ENCODE data around the gene XPOT. TPM values are rescaled to one million over a fixed set of nuclear protein-coding genes. Genes with fewer than 3 reads are reported as not detected.
A peak's percentile ranks its signal among the peaks of the same experiment; 100 is the strongest.

Gene XPOT
- total RNA-seq, 2 donors from 2014 or later: 284 to 325 TPM

DNA sequence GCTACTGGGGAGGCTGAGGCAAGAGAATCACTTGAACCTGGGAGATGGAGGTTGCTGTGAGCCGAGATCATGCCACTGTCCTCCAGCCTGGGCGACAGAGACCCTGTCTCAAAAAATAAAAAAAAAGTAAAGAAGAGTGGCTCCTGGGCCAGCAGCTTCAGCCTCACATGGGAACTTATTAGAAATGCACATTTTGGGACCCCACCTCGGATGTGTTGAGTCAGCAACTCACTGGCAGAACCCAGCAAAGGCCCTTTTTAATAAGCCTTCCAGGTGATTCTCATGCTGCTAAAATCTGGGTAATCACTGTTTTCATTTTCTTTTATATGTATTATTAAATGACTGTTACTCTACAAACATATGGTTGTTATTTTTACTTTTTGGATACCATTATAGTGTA, 89.3 kb downstream of the XPOT start:
- H3K9me3 Mint-ChIP-seq: no peaks in the 10 kb centered on the region
- H3K27ac Mint-ChIP-seq: no peak overlapping the region
- peaks cover 46% of the 10 kb centered on the region for H3K4me1 Mint-ChIP-seq (ENCODE audit: low read depth)
- no peak for ATAC-seq (replicated peaks in 1 of 2)
- H3K36me3 Mint-ChIP-seq (ENCODE audit: insufficient read depth in 2 of 2): peaks cover 2 to 34% of the 10 kb centered on the region in 2 donors
- DNase-seq: no peak
- no peaks in the 10 kb centered on the region for H3K27me3 Mint-ChIP-seq (ENCODE audit: low read depth)
- no peak overlapping the region for H3K4me3 Mint-ChIP-seq

DNA sequence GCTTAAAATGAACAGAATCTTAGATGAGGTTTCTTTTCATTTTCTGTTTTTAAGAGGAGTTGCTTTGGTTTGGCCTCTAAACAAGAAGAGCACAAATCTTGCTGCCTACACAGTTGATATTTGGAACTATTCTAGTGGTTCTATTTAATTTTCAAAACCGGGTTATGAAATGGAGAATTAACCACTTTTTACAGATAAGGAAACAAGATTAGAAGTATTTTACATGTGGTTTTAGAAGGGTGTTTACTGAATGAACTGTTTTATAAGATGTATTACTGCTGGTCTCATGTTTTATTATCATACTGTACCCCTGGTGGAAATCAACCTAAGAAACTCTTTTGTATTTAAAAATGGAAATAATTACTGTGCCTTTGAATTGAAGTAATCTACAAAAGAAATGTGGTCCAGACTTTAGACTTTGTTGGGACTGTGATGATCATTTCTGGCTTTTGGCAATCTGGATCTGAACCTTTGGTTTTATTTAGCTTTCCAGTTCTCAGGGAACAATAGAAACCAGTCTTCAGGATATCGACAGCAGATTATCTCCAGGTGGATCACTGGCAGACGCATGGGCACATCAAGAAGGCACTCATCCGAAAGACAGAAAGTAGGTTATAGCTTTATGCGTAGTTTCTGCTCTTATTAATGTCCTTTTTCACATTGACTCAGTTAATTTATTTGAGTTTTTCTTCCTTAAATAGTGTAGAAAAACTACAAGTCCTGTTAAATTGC, 91.0 kb downstream of the XPOT start:
- Mint-ChIP-seq H3K27me3 (ENCODE audit: low read depth) (no peaks in the 10 kb centered on the region), H3K9me3 (no peaks in the 10 kb centered on the region), H3K4me3 (no peak overlapping the region), H3K27ac (peak overlapping the region; percentile 48), H3K4me1 (ENCODE audit: low read depth) (peaks cover 37% of the 10 kb centered on the region), H3K36me3 (ENCODE audit: insufficient read depth in 2 of 2) (peaks cover 2 to 34% of the 10 kb centered on the region in 2 donors)
- DNase-seq (no peak), ATAC-seq (replicated peaks in 1 of 2) (no peak)

DNA sequence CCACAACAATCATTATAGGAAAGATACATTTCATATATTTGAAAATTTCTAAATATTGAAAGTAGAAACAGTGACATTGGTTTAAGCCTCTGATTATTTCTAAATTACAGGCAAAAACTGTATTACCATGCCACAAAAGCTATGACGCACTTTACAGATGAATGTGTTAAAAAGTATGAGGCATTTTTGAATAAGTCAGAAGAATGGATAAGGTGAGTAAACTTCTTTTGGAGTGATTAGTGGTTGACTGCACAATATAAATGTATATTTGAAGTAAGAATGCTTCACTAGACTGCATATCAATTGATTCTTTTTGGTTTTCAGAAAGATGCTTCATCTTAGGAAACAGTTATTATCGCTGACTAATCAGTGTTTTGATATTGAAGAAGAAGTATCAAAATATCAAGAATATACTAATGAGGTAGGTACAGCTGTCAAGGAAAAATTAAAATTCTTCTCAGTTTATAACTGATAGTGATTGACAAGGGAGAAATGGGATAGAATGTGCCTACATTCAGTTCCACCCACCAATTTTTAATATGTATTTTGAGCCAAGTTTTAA, 92.7 kb downstream of the XPOT start:
- H3K9me3 Mint-ChIP-seq: no peaks in the 10 kb centered on the region
- H3K4me3 Mint-ChIP-seq: peak overlapping the region in 1 of 2 donors; percentile 52
- peaks cover 28% of the 10 kb centered on the region for H3K4me1 Mint-ChIP-seq (ENCODE audit: low read depth)
- peak overlapping the region; percentile 93 for H3K27ac Mint-ChIP-seq
- peak; percentile 40 to 71 for ATAC-seq (replicated peaks in 1 of 2)
- peaks cover 5 to 31% of the 10 kb centered on the region in 2 donors for H3K36me3 Mint-ChIP-seq (ENCODE audit: insufficient read depth in 2 of 2)
- no peaks in the 10 kb centered on the region for H3K27me3 Mint-ChIP-seq (ENCODE audit: low read depth)
- DNase-seq: no peak

DNA sequence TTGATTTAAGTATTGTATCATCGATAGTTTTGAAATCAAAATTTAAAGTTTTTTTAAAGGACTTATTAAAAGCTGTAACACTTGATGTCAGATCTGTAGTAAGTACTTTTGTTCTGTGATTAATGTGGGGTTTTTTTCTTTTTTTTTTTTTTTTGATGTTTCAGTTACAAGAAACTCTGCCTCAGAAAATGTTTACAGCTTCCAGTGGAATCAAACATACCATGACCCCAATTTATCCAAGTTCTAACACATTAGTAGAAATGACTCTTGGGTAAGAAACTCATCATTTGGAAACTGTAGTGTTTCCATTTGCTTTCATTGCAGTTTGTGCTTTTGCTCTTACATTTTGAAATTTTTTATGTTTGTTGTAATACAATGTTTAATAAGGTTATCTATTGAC, 93.3 kb downstream of the XPOT start:
- ATAC-seq (replicated peaks in 1 of 2) (peak in 1 of 2 donors; percentile 65), DNase-seq (no peak)
- Mint-ChIP-seq H3K4me3 (peak overlapping the region; percentile 32 to 52), H3K27ac (peak overlapping the region; percentile 93), H3K36me3 (ENCODE audit: insufficient read depth in 2 of 2) (peaks cover 5 to 31% of the 10 kb centered on the region in 2 donors), H3K27me3 (ENCODE audit: low read depth) (no peaks in the 10 kb centered on the region), H3K9me3 (no peaks in the 10 kb centered on the region), H3K4me1 (ENCODE audit: low read depth) (peaks cover 28% of the 10 kb centered on the region)

DNA sequence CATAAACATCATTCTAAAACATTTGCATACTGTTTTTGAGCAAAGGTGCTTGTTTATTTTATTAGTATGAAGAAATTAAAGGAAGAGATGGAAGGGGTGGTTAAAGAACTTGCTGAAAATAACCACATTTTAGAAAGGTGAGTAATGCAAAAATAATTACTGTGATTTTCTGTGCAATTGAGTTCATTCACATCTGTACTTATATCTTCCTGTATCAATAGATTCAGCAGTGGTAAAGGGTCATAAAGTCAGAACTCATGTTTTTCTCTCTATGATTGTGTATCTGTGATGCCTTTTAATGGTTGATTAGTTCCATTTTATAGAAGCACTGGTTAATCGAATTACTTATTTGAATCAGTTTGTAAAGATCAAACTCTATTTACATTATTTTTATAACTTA, 93.7 kb downstream of the XPOT start:
- H3K27me3 Mint-ChIP-seq (ENCODE audit: low read depth): no peaks in the 10 kb centered on the region
- no peaks in the 10 kb centered on the region for H3K9me3 Mint-ChIP-seq
- peak overlapping the region; percentile 32 to 52 for H3K4me3 Mint-ChIP-seq
- peak overlapping the region; percentile 93 for H3K27ac Mint-ChIP-seq
- peaks cover 5 to 31% of the 10 kb centered on the region in 2 donors for H3K36me3 Mint-ChIP-seq (ENCODE audit: insufficient read depth in 2 of 2)
- peaks cover 28% of the 10 kb centered on the region for H3K4me1 Mint-ChIP-seq (ENCODE audit: low read depth)
- ATAC-seq (replicated peaks in 1 of 2) (peak in 1 of 2 donors; percentile 46), DNase-seq (no peak)

DNA sequence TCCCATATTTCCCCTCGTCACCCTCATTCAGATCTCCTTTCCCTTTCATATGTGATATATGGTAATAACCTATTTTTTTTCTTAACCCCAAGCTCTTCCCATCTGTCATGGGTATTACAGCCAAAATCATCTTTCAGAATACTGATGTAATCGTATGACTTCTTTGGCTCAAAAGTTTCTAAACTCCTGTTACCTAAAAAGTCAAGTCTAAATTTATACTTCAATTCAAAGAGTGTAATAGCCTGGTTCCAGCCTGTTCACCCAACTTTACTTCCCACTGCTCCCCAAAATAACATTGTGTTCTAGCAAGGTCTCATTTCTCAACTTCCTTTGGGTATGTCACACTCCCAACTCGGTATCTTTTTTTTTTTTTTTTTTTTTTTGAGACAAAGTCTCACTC, 96.2 kb downstream of the XPOT start:
- no peak for DNase-seq
- Mint-ChIP-seq H3K36me3 (ENCODE audit: insufficient read depth in 2 of 2) (peaks cover 5 to 21% of the 10 kb centered on the region in 2 donors), H3K27me3 (ENCODE audit: low read depth) (no peaks in the 10 kb centered on the region), H3K9me3 (no peaks in the 10 kb centered on the region), H3K27ac (no peak overlapping the region), H3K4me1 (ENCODE audit: low read depth) (peaks cover 14% of the 10 kb centered on the region), H3K4me3 (no peak overlapping the region)
- no peak for ATAC-seq (replicated peaks in 1 of 2)

Other genes with a start within 250 kb of the XPOT start
- 10 to 100 TPM; 11.6 to 17.1 TPM for gene KICS2, start 182.1 kb upstream of the XPOT start, total RNA-seq
- not detected for gene C12orf56, start 13.6 kb upstream of the XPOT start, total RNA-seq
- 10 to 100 TPM; 20.6 to 23.9 TPM for gene TBK1, start 47.7 kb downstream of the XPOT start, total RNA-seq
- gene RASSF3, start 206.1 kb downstream of the XPOT start, total RNA-seq: 10 to 100 TPM; 40.3 to 42.4 TPM